BE2C (cell line): ENCODE results near the gene EYS.
"Not testable (repeated sequence)": the region's sequence is repeated elsewhere in the genome, so short reads cannot be mapped to it uniquely, and the experiment has no call there.

Experiments
- DNase-seq: peaks from one replicate; pipeline ENCODE4 v3.0.0-alpha.2; 2020
- H3K27me3 ChIP-seq: fragments of 250-450 bp; sonication (Bioruptor Pico); 2 replicates; pipeline ENCODE4 v1.5.1; 2020; ENCODE audit warnings: mild to moderate bottlenecking
- H3K36me3 ChIP-seq: fragments of 250-450 bp; sonication (Bioruptor Pico); 2 replicates; pipeline ENCODE4 v1.5.1; 2020; ENCODE audit warnings: mild to moderate bottlenecking
- H3K4me1 ChIP-seq: fragments of 250-450 bp; sonication (Bioruptor Pico); 2 replicates; pipeline ENCODE4 v1.5.1; 2020
- H3K4me3 ChIP-seq: 2 replicates; pipeline ENCODE4 v1.5.1; 2011; ENCODE audit warnings: low read depth, low read length
- H3K9me3 ChIP-seq: fragments of 250-450 bp; sonication (Bioruptor Pico); 2 replicates; pipeline ENCODE4 v1.5.1; 2020
- CTCF ChIP-seq: IDR thresholded peaks from 2 replicates; pipeline ENCODE4 v1.5.1; 2012; ENCODE audit warnings: mild to moderate bottlenecking, low read depth, low read length

EYS gene

GRCh38 chr6:63856271-63856670 lies 1850.8 kb downstream of the EYS start:
- DNase-seq = no peak
- Histone ChIP-seq H3K9me3 (no peaks in the 10 kb centered on the region), H3K27me3 (no peaks in the 10 kb centered on the region), H3K36me3 (no peaks in the 10 kb centered on the region), H3K4me1 (no peaks in the 10 kb centered on the region; the same call in 1 of the 2 replicates), H3K4me3 (no peak overlapping the region)
- TF ChIP-seq CTCF = no peak

GRCh38 chr6:63844287-63844686 lies 1862.7 kb downstream of the EYS start:
- TF ChIP-seq CTCF = no peak
- DNase-seq = no peak
- Histone ChIP-seq H3K4me3 (no peak overlapping the region), H3K27me3 (no peaks in the 10 kb centered on the region), H3K4me1 (no peaks in the 10 kb centered on the region), H3K36me3 (no peaks in the 10 kb centered on the region), H3K9me3 (no peaks in the 10 kb centered on the region)

GRCh38 chr6:63839485-63839884 lies 1867.5 kb downstream of the EYS start:
- DNase-seq = no peak
- Histone ChIP-seq H3K9me3 (no peaks in the 10 kb centered on the region), H3K4me3 (no peak overlapping the region), H3K4me1 (no peaks in the 10 kb centered on the region), H3K36me3 (no peaks in the 10 kb centered on the region), H3K27me3 (no peaks in the 10 kb centered on the region)
- TF ChIP-seq CTCF = no peak

- not testable (repeated sequence) for DNase-seq
Measured at GRCh38 chr6:63828678-63829077, 1878.3 kb downstream of the EYS start.

GRCh38 chr6:63824722-63825121 lies 1882.3 kb downstream of the EYS start:
- no peaks in the 10 kb centered on the region for H3K4me1 ChIP-seq
- H3K27me3 ChIP-seq = no peaks in the 10 kb centered on the region
- H3K4me3 ChIP-seq = no peak overlapping the region
- no peaks in the 10 kb centered on the region for H3K9me3 ChIP-seq
- peaks cover 8% of the 10 kb centered on the region for H3K36me3 ChIP-seq
- no peak for TF ChIP-seq CTCF
- no peak for DNase-seq

More at GRCh38 chr6:63828678-63829077, 1878.3 kb downstream of the EYS start:
- H3K27me3 ChIP-seq, H3K4me1 ChIP-seq, H3K9me3 ChIP-seq, H3K4me3 ChIP-seq, H3K36me3 ChIP-seq: not testable (repeated sequence)

- no peak overlapping the region for H3K4me3 ChIP-seq
- no peak for DNase-seq
- peaks cover 6% of the 10 kb centered on the region for H3K4me1 ChIP-seq
- no peaks in the 10 kb centered on the region for H3K27me3 ChIP-seq
- peaks cover 8% of the 10 kb centered on the region for H3K36me3 ChIP-seq
- no peaks in the 10 kb centered on the region for H3K9me3 ChIP-seq
- TF ChIP-seq CTCF = no peak
Measured at GRCh38 chr6:63821442-63821841, 1885.6 kb downstream of the EYS start.

- no peak for TF ChIP-seq CTCF
- Histone ChIP-seq H3K27me3 (no peaks in the 10 kb centered on the region), H3K4me1 (peaks cover 17% of the 10 kb centered on the region), H3K36me3 (peaks cover 8% of the 10 kb centered on the region), H3K9me3 (no peaks in the 10 kb centered on the region), H3K4me3 (no peak overlapping the region)
- DNase-seq = no peak
Measured at GRCh38 chr6:63819831-63820230, 1887.2 kb downstream of the EYS start.
